ENCODE data around the gene WNT5B. TPM values are rescaled to one million over a fixed set of nuclear protein-coding genes. Genes with fewer than 3 reads are reported as not detected.

WNT5B gene
- total and polyA plus RNA-seq, 3 donors from 2014 or later = 4.6 to 5.8 (median 4.9) TPM

DNA sequence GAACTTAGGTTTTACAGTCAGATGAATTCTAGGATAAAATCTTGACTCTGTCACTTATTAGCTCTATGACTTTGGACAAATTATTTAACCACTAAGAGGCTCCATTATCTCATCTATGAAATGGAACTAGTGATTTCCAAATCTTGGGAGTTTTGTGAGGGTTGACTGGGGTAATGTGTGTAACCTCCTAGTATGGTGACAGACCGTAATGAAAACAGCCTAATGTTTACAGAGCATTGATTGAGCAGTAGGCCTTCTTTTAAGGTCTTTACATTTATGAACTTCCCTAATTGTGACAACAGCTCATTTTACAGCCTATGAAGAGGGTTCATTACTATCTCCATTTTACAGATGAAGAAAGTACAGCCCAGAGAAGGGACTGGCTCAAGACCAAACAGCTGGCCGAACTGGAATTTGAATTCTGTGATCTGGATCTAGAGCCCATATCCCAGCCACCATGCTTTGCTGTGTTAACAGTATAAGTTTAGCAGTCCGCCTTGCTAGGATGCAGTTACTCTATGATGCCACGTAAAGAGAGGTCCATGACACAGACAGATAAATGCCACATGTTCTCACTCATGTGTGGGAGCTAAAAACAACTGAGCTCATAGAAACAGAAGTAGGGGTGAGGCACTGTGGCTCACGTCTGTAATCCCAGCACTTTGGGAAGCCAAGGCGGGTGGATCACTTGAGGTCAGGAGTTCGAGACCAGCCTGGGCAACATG, 25.6 kb upstream of the WNT5B start:
- intact Hi-C loops (cut with DNase I; ENCODE audit: low total_unique reads) = no loop called here
- no peak for DNase-seq
- Histone ChIP-seq H3K4me1 (peaks cover 7% of the 10 kb centered on the region), H3K4me3 (no peak overlapping the region), H3K36me3 (ENCODE audit: low read depth, missing control alignments) (no peaks in the 10 kb centered on the region), H3K27me3 (no peaks in the 10 kb centered on the region), H3K9me3 (no peaks in the 10 kb centered on the region), H3K27ac (no peak overlapping the region)
- TF ChIP-seq, protein P1, sequence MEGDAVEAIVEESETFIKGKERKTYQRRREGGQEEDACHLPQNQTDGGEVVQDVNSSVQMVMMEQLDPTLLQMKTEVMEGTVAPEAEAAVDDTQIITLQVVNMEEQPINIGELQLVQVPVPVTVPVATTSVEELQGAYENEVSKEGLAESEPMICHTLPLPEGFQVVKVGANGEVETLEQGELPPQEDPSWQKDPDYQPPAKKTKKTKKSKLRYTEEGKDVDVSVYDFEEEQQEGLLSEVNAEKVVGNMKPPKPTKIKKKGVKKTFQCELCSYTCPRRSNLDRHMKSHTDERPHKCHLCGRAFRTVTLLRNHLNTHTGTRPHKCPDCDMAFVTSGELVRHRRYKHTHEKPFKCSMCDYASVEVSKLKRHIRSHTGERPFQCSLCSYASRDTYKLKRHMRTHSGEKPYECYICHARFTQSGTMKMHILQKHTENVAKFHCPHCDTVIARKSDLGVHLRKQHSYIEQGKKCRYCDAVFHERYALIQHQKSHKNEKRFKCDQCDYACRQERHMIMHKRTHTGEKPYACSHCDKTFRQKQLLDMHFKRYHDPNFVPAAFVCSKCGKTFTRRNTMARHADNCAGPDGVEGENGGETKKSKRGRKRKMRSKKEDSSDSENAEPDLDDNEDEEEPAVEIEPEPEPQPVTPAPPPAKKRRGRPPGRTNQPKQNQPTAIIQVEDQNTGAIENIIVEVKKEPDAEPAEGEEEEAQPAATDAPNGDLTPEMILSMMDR (IDR thresholded peaks at IDR 0.05) = no peak
- TF ChIP-seq POLR2A (IDR thresholded peaks at IDR 0.05) = no peak
- WGBS, 2 donors = 89% methylated on average over 7 of the region's 7 CpGs

DNA sequence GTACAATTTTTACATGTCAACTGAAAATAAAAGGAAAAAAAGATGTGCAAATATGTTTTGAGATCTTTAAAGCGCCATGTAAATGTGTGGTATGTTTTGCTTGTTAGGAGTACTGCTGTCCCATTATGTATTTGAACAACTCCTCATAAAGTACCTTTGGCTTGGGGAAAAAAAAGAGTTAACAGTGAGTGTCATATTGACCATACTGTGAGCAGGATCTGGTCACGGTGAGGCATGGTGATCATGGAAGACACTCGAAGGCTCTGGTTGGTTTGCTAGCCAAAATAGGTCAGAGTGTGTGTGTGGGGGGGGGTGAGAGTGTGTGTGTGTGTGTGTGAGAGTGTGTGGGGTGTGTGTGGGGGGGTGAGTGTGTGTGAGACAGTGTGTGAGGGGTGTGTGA, 24.6 kb upstream of the WNT5B start:
- intact Hi-C loops (cut with DNase I; ENCODE audit: low total_unique reads) = no loop called here
- no peak overlapping the region for H3K27ac ChIP-seq

DNA sequence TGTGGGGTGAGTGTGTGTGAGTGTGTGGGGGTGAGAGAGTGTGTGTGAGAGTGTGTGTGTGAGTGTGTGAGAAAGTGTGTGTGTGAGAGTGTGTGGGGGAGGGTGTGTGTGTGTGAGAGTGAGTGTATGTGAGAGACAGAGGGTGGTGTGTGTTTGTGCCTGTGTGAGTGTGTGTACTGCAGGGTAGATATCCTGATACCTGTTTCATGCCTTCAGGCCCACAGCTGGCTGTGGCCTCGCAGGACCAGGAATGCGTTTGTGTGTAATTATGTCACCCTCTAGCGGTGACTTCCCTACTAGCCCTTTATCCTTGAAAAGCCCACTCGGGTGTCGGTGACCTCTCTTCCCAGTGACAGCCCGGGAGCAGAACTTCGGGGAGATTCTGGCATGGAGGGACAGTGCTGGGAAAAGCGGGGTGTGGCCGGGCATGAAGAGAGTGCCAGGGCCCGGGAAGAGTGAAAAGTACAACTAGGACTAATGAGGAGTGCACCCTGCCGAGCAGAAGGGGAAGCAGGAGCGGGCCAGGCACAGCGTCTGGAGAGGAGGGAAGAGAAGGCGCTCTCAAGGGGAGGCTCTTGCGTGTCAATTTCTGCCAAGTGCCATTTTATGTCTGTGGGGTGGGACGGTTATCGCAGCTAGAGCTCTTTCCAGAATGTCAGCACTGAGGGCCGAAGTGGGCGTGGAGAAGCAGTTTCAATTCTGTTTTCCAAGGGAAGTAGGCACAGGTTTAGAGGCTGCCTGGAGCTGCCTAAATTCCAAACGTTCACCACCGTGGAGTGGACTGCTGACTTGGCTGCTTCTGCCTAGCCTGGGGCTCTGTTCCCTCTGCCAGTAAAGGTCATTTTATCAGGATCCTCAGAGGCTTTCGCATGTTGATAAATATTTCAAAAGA, 23.7 kb upstream of the WNT5B start:
- H3K4me3 ChIP-seq = peak overlapping the region; percentile 45 to 48
- H3K27ac ChIP-seq = peak overlapping the region; percentile 86 to 88
- no peaks in the 10 kb centered on the region for H3K9me3 ChIP-seq
- peaks cover 12% of the 10 kb centered on the region for H3K4me1 ChIP-seq
- 1% methylated on average over 20 to 22 of the region's 22 CpGs for WGBS, 2 donors
- H3K27me3 ChIP-seq = no peaks in the 10 kb centered on the region
- intact Hi-C loops (cut with DNase I; ENCODE audit: low total_unique reads) = no loop called here
- DNase-seq = peak; percentile 85
- H3K36me3 ChIP-seq (ENCODE audit: low read depth, missing control alignments) = no peaks in the 10 kb centered on the region
- no peak for TF ChIP-seq POLR2A (IDR thresholded peaks at IDR 0.05)
- TF ChIP-seq, protein P1 (IDR thresholded peaks at IDR 0.05) = peak; percentile 74 to 84 (median 76)

More for the DNA sequence above, 24.6 kb upstream of the WNT5B start:
- no peak overlapping the region for H3K4me3 ChIP-seq
- DNase-seq = no peak
- H3K36me3 ChIP-seq (ENCODE audit: low read depth, missing control alignments) = no peaks in the 10 kb centered on the region
- H3K27me3 ChIP-seq = no peaks in the 10 kb centered on the region
- 49 to 62% methylated on average over 3 of the region's 3 CpGs for WGBS, 2 donors
- H3K4me1 ChIP-seq = peaks cover 12% of the 10 kb centered on the region
- no peaks in the 10 kb centered on the region for H3K9me3 ChIP-seq
- no peak for TF ChIP-seq POLR2A (IDR thresholded peaks at IDR 0.05)
- TF ChIP-seq, protein P1 (IDR thresholded peaks at IDR 0.05) = no peak

DNA sequence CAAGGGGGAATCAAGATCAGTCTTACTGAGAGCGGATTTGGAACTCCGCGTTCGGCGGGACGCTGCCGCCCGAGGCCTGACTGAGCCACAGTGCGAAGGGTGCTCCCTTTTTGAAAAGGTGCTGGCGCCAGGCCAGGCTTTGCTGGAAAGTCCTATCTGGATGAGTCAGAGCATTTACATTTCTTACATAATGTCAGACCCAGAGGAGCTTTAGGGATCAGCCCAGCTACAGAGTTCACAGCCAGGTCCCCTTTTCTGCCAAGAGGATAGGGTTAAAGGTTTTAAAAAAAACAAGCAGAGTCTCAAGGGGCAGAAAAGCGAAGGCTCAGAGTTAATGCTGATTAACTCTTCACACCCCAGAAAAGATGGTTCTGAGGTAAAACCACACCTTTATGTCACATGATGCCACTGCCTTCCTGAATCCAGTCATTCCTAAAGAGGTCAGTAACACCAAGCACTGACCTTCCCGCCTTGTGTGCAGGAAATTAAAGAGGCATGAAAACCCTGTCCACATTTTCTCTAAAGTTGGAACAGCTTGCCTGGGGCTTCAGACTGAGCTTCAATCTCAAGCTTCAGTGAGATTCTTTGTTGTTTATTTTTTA, 22.9 kb upstream of the WNT5B start:
- peak overlapping the region; percentile 86 to 88 for H3K27ac ChIP-seq
- intact Hi-C loops (cut with DNase I; ENCODE audit: low total_unique reads) = no loop called here
- 3 to 5% methylated on average over 12 of the region's 12 CpGs for whole genome bisulfite sequencing, 2 donors
- no peaks in the 10 kb centered on the region for H3K36me3 ChIP-seq (ENCODE audit: low read depth, missing control alignments)
- H3K9me3 ChIP-seq = no peaks in the 10 kb centered on the region
- H3K4me3 ChIP-seq = peak overlapping the region; percentile 45 to 48
- no peak for TF ChIP-seq POLR2A (IDR thresholded peaks at IDR 0.05)
- TF ChIP-seq, protein P1 (IDR thresholded peaks at IDR 0.05) = no peak
- DNase-seq = peak; percentile 86
- H3K27me3 ChIP-seq = no peaks in the 10 kb centered on the region
- peaks cover 12% of the 10 kb centered on the region for H3K4me1 ChIP-seq
